MG63 (cell line): ENCODE measurements around the gene CAPZA1. TPM values are rescaled to one million over a fixed set of nuclear protein-coding genes. Genes with fewer than 3 reads are reported as not detected.

Source experiments
- DNase-seq: peaks from one replicate; pipeline ENCODE4 v3.0.0-alpha.2; 2020
- H3K27me3 ChIP-seq: fragments of 250-450 bp; sonication (Bioruptor Pico); 2 replicates; pipeline ENCODE4 v1.5.1; 2020; ENCODE audit warnings: mild to moderate bottlenecking, moderate library complexity
- H3K36me3 ChIP-seq: fragments of 250-450 bp; sonication (Bioruptor Pico); 2 replicates; pipeline ENCODE4 v1.5.1; 2020; ENCODE audit warnings: mild to moderate bottlenecking, moderate library complexity
- H3K4me3 ChIP-seq: fragments of 250-450 bp; sonication (Bioruptor Pico); 2 replicates; pipeline ENCODE4 v1.5.1; 2020; ENCODE audit warnings: mild to moderate bottlenecking, moderate library complexity
- H3K9me3 ChIP-seq: fragments of 250-450 bp; sonication (Bioruptor Pico); 2 replicates; pipeline ENCODE4 v1.5.1; 2020; ENCODE audit warnings: mild to moderate bottlenecking, moderate library complexity
- total RNA-seq: library from RNA; depleted of rRNA; stranded (reverse); fragments of >200 nt; shearing (Covaris generic); gene quantifications from 2 replicates; pipeline ENCODE4 v1.2.3, GENCODE V29; 2014; ENCODE audit warnings: low replicate concordance; rRNA removed

The CAPZA1 gene
- total RNA-seq = 362 and 392 TPM in 2 replicates

- H3K27me3 ChIP-seq = no peaks in the 10 kb centered on the region
- H3K36me3 ChIP-seq = peaks cover 48% of the 10 kb centered on the region
- H3K9me3 ChIP-seq = no peaks in the 10 kb centered on the region
- peak; percentile 96 for DNase-seq
- H3K4me3 ChIP-seq = peak within 1 kb of the TSS; percentile 99
Observed at GRCh38 chr1:112619518-112620376, at the start of gene CAPZA1. Gene CAPZA1 (plus strand): TSS chr1:112619832. CDS start chr1:112619845, 13 bp downstream.

- peak; percentile 57 for DNase-seq
- no peaks in the 10 kb centered on the region for H3K9me3 ChIP-seq
- peaks cover 63% of the 10 kb centered on the region for H3K36me3 ChIP-seq
- no peaks in the 10 kb centered on the region for H3K27me3 ChIP-seq
- no peak overlapping the region for H3K4me3 ChIP-seq
Observed at GRCh38 chr1:112575154-112575804, 44.4 kb upstream of the CAPZA1 start.

GRCh38 chr1:112576240-112576639 is 43.4 kb upstream of the CAPZA1 start:
- DNase-seq = no peak
- H3K36me3 ChIP-seq = peaks cover 71% of the 10 kb centered on the region
- H3K27me3 ChIP-seq = no peaks in the 10 kb centered on the region

GRCh38 chr1:112579801-112580510 is 39.7 kb upstream of the CAPZA1 start:
- peaks cover 55% of the 10 kb centered on the region for H3K36me3 ChIP-seq
- no peak for DNase-seq
- H3K4me3 ChIP-seq = no peak overlapping the region
- H3K9me3 ChIP-seq = no peaks in the 10 kb centered on the region
- H3K27me3 ChIP-seq = no peaks in the 10 kb centered on the region

More at GRCh38 chr1:112576240-112576639, 43.4 kb upstream of the CAPZA1 start:
- no peak overlapping the region for H3K4me3 ChIP-seq
- no peaks in the 10 kb centered on the region for H3K9me3 ChIP-seq

- peaks cover 40% of the 10 kb centered on the region for H3K36me3 ChIP-seq
- no peaks in the 10 kb centered on the region for H3K27me3 ChIP-seq
- H3K4me3 ChIP-seq = no peak overlapping the region
- no peak for DNase-seq
- H3K9me3 ChIP-seq = no peaks in the 10 kb centered on the region
Observed at GRCh38 chr1:112581586-112582192, 37.9 kb upstream of the CAPZA1 start.

- Histone ChIP-seq H3K4me3 (no peak overlapping the region), H3K36me3 (peaks cover 34% of the 10 kb centered on the region), H3K9me3 (peaks cover 4% of the 10 kb centered on the region), H3K27me3 (no peaks in the 10 kb centered on the region)
- no peak for DNase-seq
Observed at GRCh38 chr1:112583366-112583765, 36.3 kb upstream of the CAPZA1 start.

GRCh38 chr1:112589766-112590165 is 29.9 kb upstream of the CAPZA1 start:
- Histone ChIP-seq H3K4me3 (no peak overlapping the region), H3K36me3 (peaks cover 59% of the 10 kb centered on the region), H3K9me3 (peaks cover 8% of the 10 kb centered on the region), H3K27me3 (no peaks in the 10 kb centered on the region)
- DNase-seq = no peak

GRCh38 chr1:112594208-112594876 is 25.3 kb upstream of the CAPZA1 start:
- H3K36me3 ChIP-seq = peaks cover 69% of the 10 kb centered on the region
- H3K27me3 ChIP-seq = no peaks in the 10 kb centered on the region
- H3K4me3 ChIP-seq = no peak overlapping the region
- DNase-seq = no peak
- 0 out of 2 replicates have a peak, but pooled peaks cover 3% of the 10 kb centered on the region for H3K9me3 ChIP-seq

GRCh38 chr1:112599477-112599876 is 20.2 kb upstream of the CAPZA1 start:
- no peaks in the 10 kb centered on the region for H3K27me3 ChIP-seq
- no peaks in the 10 kb centered on the region for H3K9me3 ChIP-seq
- peaks cover 59% of the 10 kb centered on the region for H3K36me3 ChIP-seq
- DNase-seq = no peak
- H3K4me3 ChIP-seq = no peak overlapping the region

GRCh38 chr1:112603012-112603411 is 16.6 kb upstream of the CAPZA1 start:
- H3K27me3 ChIP-seq = no peaks in the 10 kb centered on the region
- peaks cover 53% of the 10 kb centered on the region for H3K36me3 ChIP-seq
- no peak overlapping the region for H3K4me3 ChIP-seq
- no peak for DNase-seq
- H3K9me3 ChIP-seq = no peaks in the 10 kb centered on the region

GRCh38 chr1:112603541-112603940 is 16.1 kb upstream of the CAPZA1 start:
- Histone ChIP-seq H3K36me3 (peaks cover 58% of the 10 kb centered on the region), H3K4me3 (no peak overlapping the region)
- DNase-seq = no peak

GRCh38 chr1:112605633-112606327 is 13.9 kb upstream of the CAPZA1 start:
- H3K4me3 ChIP-seq = no peak overlapping the region
- DNase-seq = no peak
- H3K27me3 ChIP-seq = no peaks in the 10 kb centered on the region
- H3K36me3 ChIP-seq = peaks cover 69% of the 10 kb centered on the region
- no peaks in the 10 kb centered on the region for H3K9me3 ChIP-seq

More at GRCh38 chr1:112603541-112603940, 16.1 kb upstream of the CAPZA1 start:
- Histone ChIP-seq H3K27me3 (no peaks in the 10 kb centered on the region), H3K9me3 (no peaks in the 10 kb centered on the region)

GRCh38 chr1:112614460-112615065 is 5.1 kb upstream of the CAPZA1 start:
- Histone ChIP-seq H3K4me3 (no peak overlapping the region), H3K27me3 (no peaks in the 10 kb centered on the region), H3K36me3 (peaks cover 65% of the 10 kb centered on the region), H3K9me3 (no peaks in the 10 kb centered on the region)
- DNase-seq = peak; percentile 23

GRCh38 chr1:112618114-112618720 is 1.4 kb upstream of the CAPZA1 start:
- H3K36me3 ChIP-seq = peaks cover 54% of the 10 kb centered on the region
- H3K27me3 ChIP-seq = no peaks in the 10 kb centered on the region
- no peak for DNase-seq
- peak overlapping the region; percentile 99 for H3K4me3 ChIP-seq
- H3K9me3 ChIP-seq = no peaks in the 10 kb centered on the region
